Choroid plexus epithelial cell (primary cell): ENCODE data around the gene ADORA2B.

ENCODE experiments used
- DNase-seq: peaks from one replicate; pipeline ENCODE4 v3.0.0-alpha.2; 2010; ENCODE audit warnings: low read depth
- H3K4me3 ChIP-seq: 2 replicates; pipeline ENCODE4 v1.5.1; 2011; ENCODE audit warnings: low read depth, mild to moderate bottlenecking, control low read depth, low read length, moderate library complexity
- TF ChIP-seq, protein P1 (sequence below): conservative IDR thresholded peaks from 2 replicates; pipeline ENCODE4 v1.5.1; 2011; ENCODE audit warnings: low read depth, mild to moderate bottlenecking, control low read depth, inconsistent platforms, low read length, moderate library complexity

Gene ADORA2B

DNA sequence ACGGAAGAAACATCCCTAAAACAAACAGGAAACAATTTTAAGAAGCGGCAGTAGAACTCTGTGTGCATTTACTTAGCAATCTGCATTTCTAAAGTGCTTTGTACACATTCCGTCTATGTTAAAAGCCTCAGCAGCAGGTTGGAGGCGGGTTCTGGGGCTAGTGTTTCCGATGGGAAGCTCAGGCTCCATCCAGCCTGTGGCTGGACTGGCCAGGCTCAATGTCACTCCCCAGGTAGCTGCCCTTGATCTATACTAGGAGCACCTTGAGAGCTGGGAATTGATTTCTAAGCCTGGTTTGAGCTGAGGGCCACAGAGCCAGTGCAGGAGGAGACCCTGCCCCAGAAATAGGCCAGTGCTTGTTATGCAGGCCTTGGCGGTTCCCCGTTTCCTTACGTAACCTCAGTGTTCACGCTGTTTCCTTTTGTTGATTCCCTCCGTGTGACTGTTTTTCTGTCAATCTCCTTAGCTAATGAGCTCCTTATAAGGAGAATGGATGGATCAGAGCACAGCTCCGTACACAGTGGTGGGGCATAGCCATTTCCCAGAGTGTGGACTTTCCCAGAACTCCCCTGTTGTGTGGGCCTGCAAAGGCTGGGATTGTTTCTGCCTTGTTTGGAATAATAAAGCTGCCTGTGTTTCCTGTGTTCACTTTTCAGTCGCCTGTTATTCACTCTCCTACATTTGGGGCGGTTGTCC is 21.4 kb downstream of the ADORA2B start:
- H3K4me3 ChIP-seq, result peak overlapping the region; percentile 10

DNA sequence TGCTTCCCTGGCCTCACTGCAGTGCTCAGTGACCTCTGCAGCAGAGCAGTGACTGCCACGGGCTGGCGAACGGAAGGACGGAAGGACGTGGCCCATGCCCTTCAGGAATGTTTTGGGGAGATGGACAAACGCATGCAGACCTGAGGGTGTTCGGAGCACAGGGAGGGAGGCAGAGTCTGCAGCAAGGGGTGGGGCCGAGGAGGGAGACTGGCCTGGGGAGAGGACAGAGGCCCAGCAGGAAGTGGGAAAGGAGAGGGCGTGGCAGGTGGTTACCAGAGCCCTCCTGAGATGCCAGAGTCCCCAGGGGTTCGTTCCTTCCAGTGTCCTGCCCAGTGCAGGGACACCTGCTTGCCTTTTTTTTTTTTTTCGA is 21.9 kb downstream of the ADORA2B start:
- TF ChIP-seq, protein P1, sequence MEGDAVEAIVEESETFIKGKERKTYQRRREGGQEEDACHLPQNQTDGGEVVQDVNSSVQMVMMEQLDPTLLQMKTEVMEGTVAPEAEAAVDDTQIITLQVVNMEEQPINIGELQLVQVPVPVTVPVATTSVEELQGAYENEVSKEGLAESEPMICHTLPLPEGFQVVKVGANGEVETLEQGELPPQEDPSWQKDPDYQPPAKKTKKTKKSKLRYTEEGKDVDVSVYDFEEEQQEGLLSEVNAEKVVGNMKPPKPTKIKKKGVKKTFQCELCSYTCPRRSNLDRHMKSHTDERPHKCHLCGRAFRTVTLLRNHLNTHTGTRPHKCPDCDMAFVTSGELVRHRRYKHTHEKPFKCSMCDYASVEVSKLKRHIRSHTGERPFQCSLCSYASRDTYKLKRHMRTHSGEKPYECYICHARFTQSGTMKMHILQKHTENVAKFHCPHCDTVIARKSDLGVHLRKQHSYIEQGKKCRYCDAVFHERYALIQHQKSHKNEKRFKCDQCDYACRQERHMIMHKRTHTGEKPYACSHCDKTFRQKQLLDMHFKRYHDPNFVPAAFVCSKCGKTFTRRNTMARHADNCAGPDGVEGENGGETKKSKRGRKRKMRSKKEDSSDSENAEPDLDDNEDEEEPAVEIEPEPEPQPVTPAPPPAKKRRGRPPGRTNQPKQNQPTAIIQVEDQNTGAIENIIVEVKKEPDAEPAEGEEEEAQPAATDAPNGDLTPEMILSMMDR, result no peak
- peak overlapping the region; percentile 10 for H3K4me3 ChIP-seq
- no peak for DNase-seq

More for the DNA sequence above, 21.4 kb downstream of the ADORA2B start:
- TF ChIP-seq, protein P1, result no peak
- peak; percentile 76 for DNase-seq

DNA sequence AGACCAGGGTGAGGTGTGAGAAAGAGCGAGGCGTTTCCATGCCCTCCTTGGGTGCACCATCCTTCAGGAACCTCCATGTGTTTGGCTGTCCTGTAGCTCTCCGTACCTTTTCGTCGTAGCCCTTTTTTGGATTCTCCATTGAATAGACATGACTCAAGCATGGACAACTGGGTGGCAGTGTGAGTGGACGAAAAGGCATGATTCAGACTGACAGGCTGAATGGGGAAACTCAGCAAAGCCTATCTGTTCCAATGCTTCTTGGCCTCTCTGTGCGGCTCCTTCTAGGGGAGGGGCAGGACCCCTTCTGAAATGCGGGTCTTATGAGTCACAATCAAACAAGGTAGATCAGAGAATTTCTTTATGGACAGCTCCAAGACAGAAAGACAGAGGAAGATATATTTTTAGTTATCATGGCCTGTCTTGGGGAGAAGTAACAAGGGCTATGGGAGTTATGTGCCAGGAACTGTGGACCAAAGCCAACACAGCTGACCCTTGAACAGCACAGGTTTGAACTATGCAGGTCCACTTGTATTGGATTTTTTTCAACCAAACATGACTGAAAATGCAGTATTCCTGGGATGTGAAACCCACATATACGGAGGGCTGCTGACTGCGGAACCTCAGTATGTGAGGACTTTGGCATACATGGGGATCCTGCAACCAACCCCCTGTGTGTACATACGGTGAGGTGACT is 22.9 kb downstream of the ADORA2B start:
- TF ChIP-seq, protein P1, result no peak
- no peak overlapping the region for H3K4me3 ChIP-seq
- no peak for DNase-seq

DNA sequence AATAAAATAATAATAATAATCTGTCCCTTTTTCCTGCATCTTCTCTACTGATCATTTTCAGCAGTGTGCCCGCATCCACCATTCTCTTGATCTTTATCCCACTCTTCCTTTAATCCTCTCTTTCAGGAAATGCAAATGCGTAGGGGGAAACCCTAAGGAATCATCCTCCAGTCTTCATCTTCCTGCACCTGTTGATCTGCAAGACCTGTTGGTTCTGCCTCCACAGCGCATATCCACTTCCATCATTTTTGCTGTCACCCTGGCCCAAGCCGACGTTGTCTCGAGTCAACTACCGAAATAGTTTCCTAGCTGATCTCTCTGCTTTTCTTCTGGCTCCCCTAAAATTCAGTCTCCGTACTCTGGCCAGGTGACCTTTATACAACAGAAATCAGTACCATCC is 24.5 kb downstream of the ADORA2B start:
- TF ChIP-seq, protein P1, result no peak
- no peak for DNase-seq
- H3K4me3 ChIP-seq, result no peak overlapping the region

DNA sequence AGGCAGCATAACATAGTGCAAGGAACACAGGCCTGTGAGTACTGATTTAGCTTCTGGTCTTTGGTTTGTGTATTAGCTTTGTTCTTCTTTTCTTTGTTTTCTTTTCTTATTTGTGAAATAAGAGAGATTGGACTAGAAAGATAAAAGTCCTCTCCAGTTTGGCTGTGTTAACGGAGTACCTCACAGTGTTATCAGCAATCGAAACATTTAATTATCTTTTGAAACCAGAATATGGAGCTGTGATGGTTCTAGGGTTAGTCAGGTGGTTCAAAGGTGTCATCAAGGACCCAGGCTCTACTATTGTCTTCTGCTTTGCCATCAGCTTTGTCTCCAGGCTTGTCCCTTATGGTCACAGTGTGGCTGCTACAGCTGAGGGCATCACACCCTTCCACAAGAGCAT is 25.6 kb downstream of the ADORA2B start:
- TF ChIP-seq, protein P1, result no peak
- DNase-seq, result no peak

DNA sequence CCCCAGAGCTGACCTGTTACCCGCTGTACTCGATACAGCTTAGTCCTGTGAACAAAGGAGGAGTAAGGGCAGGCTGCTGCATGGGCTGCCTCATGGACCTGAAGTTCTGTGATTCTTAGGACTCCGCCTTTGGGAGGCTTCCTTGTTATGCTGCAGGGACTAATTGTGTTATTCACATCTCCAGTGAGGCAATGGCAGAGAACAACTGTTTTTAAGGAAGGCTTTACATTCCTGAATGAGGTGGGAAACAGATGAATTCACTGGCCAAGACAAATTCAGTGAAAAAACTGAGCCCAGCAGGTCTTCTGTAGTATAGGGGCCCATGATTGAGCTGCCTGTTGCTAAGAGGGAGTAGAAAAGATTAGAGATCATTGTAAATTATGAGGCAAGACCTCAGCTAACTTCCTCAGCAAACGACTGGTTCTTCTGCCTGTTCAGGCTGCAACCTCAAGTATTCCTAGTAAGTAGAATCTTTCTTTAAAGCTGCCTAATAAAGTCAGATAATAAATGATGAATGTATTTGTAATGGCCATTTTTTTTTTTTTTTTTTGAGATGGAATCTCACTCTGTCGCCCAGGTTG is 26.3 kb downstream of the ADORA2B start:
- H3K4me3 ChIP-seq, result no peak overlapping the region
- TF ChIP-seq, protein P1, result no peak
- no peak for DNase-seq

More for the DNA sequence above, 25.6 kb downstream of the ADORA2B start:
- no peak overlapping the region for H3K4me3 ChIP-seq
